Suprapubic skin (tissue), 4 donors: ENCODE results near the gene GIMAP8.

Source experiments
- POLR2A ChIP-seq, 2 donors: fragments of 450-650 bp; IDR thresholded peaks; one replicate each; pipeline ENCODE4 v1.6.1; 2017; ENCODE audit warnings: antibody characterized with exemption in 2 of 2, mild to moderate bottlenecking in 2 of 2, moderate library complexity in 2 of 2
- POLR2AphosphoS5 ChIP-seq, 3 donors: sonication (generic); formaldehyde crosslinking; IDR thresholded peaks; one replicate each; pipeline ENCODE4 v1.6.1; 2017; ENCODE audit warnings: antibody characterized with exemption in 3 of 3
- TF ChIP-seq, protein P1 (sequence below), 2 donors: fragments of 200-600 bp in 1 of 2; fragments of 450-650 bp in 1 of 2; sonication (generic) in 1 of 2; IDR thresholded peaks; one replicate each; pipeline ENCODE4 v1.5.1; 2016 to 2019; ENCODE audit warnings: antibody characterized with exemption in 2 of 2, mild to moderate bottlenecking in 1 of 2, moderate library complexity in 1 of 2

DNA sequence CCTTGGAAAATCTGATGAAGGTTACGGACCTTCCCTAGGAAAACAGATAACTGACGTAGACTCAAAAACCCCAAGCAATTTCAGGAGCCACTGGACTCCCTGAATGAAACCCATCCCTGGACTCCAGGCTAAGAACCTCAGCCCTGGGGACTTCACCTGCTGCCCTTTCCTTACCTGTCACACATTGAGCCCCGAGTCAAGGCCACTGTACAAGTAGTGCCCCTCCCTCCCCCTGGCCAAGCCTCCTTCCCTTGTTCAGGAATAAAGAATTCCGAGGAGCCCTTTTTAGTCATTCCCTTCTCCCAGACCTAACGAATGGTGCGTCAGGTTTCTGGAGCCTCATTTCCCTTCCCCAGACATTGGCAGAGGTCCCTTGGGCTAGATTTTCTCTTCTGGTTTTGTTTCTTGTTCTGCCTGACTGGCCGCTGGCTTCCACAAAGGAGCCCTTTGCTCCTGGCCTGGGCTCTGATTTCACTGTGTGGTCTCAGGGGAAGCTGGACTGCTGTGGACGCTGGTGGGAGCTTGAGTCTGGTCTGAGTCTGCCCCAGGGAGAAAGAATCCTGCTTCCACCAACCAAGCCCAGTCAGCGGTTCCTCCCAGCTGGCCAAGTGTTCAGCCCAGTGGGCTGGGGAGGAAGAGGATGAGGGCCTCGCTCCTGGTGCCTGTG is 39.6 kb upstream of the GIMAP8 start:
- TF ChIP-seq, protein P1, sequence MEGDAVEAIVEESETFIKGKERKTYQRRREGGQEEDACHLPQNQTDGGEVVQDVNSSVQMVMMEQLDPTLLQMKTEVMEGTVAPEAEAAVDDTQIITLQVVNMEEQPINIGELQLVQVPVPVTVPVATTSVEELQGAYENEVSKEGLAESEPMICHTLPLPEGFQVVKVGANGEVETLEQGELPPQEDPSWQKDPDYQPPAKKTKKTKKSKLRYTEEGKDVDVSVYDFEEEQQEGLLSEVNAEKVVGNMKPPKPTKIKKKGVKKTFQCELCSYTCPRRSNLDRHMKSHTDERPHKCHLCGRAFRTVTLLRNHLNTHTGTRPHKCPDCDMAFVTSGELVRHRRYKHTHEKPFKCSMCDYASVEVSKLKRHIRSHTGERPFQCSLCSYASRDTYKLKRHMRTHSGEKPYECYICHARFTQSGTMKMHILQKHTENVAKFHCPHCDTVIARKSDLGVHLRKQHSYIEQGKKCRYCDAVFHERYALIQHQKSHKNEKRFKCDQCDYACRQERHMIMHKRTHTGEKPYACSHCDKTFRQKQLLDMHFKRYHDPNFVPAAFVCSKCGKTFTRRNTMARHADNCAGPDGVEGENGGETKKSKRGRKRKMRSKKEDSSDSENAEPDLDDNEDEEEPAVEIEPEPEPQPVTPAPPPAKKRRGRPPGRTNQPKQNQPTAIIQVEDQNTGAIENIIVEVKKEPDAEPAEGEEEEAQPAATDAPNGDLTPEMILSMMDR (IDR thresholded peaks at IDR 0.05): no peak
- no peak for TF ChIP-seq POLR2AphosphoS5 (IDR thresholded peaks at IDR 0.05)
- no peak for TF ChIP-seq POLR2A (IDR thresholded peaks at IDR 0.05)
